ENCODE measurements around the gene TMEM150B.

DNA sequence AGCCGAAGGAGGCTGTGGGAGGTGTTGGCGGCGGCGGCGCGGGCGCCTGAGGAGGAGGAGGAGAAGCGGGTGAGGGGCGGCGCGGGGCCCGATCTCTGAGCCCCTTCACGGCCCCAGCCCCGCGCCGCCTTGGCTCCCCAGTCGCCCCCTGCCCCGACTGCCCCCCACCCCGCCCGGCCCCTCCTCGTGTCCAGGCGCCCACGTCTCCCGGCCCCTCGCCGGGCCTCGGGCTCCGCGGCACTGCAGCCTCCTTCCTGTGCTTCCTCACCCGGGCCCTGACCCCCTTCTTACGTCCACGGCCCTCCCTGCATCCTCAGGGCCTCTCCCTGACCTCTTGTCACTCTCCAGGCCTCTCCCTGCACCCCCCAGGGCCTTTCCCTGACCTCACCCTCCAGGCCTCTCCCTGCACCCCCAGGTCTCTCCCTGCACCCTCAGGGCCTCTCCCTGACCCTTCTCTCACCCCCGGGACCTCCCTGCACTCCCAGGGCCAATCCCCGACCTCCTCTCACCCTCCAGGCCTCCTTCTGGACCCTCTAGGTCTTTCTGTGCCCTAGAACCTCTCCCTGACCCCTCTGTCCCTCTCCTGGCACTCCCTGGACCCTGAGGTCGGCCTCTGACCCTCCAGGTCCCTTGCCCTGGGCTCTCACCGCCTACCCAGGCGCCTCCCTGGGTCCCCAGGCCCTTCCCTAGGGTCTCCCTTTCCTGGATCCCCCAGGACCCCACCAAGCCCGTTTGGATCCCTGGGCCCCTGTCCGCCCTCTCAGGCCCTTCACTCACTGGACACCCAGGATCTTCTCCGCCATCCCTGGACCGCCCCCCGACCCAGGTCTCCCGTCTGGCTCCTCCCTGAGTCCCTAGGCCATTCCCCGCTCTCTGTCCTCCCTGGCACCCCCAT is 15.0 kb upstream of the TMEM150B start:
- TF ChIP-seq, protein P1, sequence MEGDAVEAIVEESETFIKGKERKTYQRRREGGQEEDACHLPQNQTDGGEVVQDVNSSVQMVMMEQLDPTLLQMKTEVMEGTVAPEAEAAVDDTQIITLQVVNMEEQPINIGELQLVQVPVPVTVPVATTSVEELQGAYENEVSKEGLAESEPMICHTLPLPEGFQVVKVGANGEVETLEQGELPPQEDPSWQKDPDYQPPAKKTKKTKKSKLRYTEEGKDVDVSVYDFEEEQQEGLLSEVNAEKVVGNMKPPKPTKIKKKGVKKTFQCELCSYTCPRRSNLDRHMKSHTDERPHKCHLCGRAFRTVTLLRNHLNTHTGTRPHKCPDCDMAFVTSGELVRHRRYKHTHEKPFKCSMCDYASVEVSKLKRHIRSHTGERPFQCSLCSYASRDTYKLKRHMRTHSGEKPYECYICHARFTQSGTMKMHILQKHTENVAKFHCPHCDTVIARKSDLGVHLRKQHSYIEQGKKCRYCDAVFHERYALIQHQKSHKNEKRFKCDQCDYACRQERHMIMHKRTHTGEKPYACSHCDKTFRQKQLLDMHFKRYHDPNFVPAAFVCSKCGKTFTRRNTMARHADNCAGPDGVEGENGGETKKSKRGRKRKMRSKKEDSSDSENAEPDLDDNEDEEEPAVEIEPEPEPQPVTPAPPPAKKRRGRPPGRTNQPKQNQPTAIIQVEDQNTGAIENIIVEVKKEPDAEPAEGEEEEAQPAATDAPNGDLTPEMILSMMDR (conservative IDR thresholded peaks at IDR 0.05; ENCODE audit: low read depth, low read length), result no peak
- TF ChIP-seq EZH2 (IDR thresholded peaks at IDR 0.05; ENCODE audit: borderline replicate concordance, low read depth, low read length, poor library complexity, severe bottlenecking), result no peak

Measured in A673 (cell line).